Dendritic cell treated with granulocyte-macrophage colony-stimulating factor and Interleukin-4, amounts not matched to agents 40 ng/mL and 50 ng/mL, for 4 days (primary cell): ENCODE measurements around the gene FANK1.

Experiments
- H3K27ac Mint-ChIP-seq: one replicate; pipeline ENCODE4 v1.8.0; 2022; ENCODE audit warnings: mild to moderate bottlenecking, mixed read lengths
- H3K27me3 Mint-ChIP-seq: one replicate; pipeline ENCODE4 v1.8.0; 2022; ENCODE audit warnings: mild to moderate bottlenecking, mixed read lengths
- H3K36me3 Mint-ChIP-seq: one replicate; pipeline ENCODE4 v1.8.0; 2022; ENCODE audit warnings: low read depth, mixed read lengths
- H3K4me1 Mint-ChIP-seq: one replicate; pipeline ENCODE4 v1.8.0; 2022; ENCODE audit warnings: low read depth, mixed read lengths
- H3K4me3 Mint-ChIP-seq: one replicate; pipeline ENCODE4 v1.8.0; 2022; ENCODE audit warnings: mild to moderate bottlenecking, moderate library complexity, mixed read lengths
- H3K9me3 Mint-ChIP-seq: one replicate; pipeline ENCODE4 v1.8.0; 2022; ENCODE audit warnings: mixed read lengths
- intact Hi-C: fragments of 100-400 bp; cut with micrococcal nuclease; formaldehyde crosslinking; loops from one replicate; pipeline ENCODE4 v1.15.0; 2022

FANK1 gene

GRCh38 chr10:126017961-126018560, 121.7 kb downstream of the FANK1 start:
- Mint-ChIP-seq H3K27me3 (peaks cover 2% of the 10 kb centered on the region), H3K4me1 (peaks cover 9% of the 10 kb centered on the region), H3K27ac (no peak overlapping the region), H3K4me3 (no peak overlapping the region), H3K36me3 (no peaks in the 10 kb centered on the region), H3K9me3 (no peaks in the 10 kb centered on the region)
- intact Hi-C loops: no loop called here

GRCh38 chr10:126021833-126022500, 125.6 kb downstream of the FANK1 start:
- Mint-ChIP-seq H3K9me3 (no peaks in the 10 kb centered on the region), H3K4me1 (peaks cover 5% of the 10 kb centered on the region), H3K27me3 (peaks cover 12% of the 10 kb centered on the region), H3K4me3 (no peak overlapping the region), H3K27ac (no peak overlapping the region), H3K36me3 (no peaks in the 10 kb centered on the region)
- intact Hi-C loops: no loop called here

- Mint-ChIP-seq H3K27me3 (peaks cover 12% of the 10 kb centered on the region), H3K9me3 (peaks cover 7% of the 10 kb centered on the region), H3K4me1 (peaks cover 13% of the 10 kb centered on the region), H3K27ac (no peak overlapping the region), H3K36me3 (no peaks in the 10 kb centered on the region), H3K4me3 (no peak overlapping the region)
- intact Hi-C loops: no loop called here
Measured at GRCh38 chr10:126022841-126023240, 126.5 kb downstream of the FANK1 start.

- Mint-ChIP-seq H3K9me3 (peaks cover 27% of the 10 kb centered on the region), H3K27me3 (peaks cover 10% of the 10 kb centered on the region)
Measured at GRCh38 chr10:126027692-126028091, 131.3 kb downstream of the FANK1 start.

GRCh38 chr10:126029999-126030398, 133.6 kb downstream of the FANK1 start:
- peaks cover 13% of the 10 kb centered on the region for H3K4me1 Mint-ChIP-seq
- H3K36me3 Mint-ChIP-seq: peaks cover 12% of the 10 kb centered on the region
- H3K27me3 Mint-ChIP-seq: peaks cover 4% of the 10 kb centered on the region
- H3K9me3 Mint-ChIP-seq: peaks cover 36% of the 10 kb centered on the region
- intact Hi-C loops: no loop called here
- H3K4me3 Mint-ChIP-seq: no peak overlapping the region
- no peak overlapping the region for H3K27ac Mint-ChIP-seq

More at GRCh38 chr10:126027692-126028091, 131.3 kb downstream of the FANK1 start:
- peaks cover 18% of the 10 kb centered on the region for H3K4me1 Mint-ChIP-seq
- H3K27ac Mint-ChIP-seq: peak overlapping the region; percentile 33
- H3K4me3 Mint-ChIP-seq: no peak overlapping the region
- peaks cover 5% of the 10 kb centered on the region for H3K36me3 Mint-ChIP-seq
- intact Hi-C loops: no loop called here

GRCh38 chr10:126034586-126034985, 138.2 kb downstream of the FANK1 start:
- Mint-ChIP-seq H3K27ac (no peak overlapping the region), H3K9me3 (peaks cover 12% of the 10 kb centered on the region), H3K4me3 (no peak overlapping the region), H3K27me3 (no peaks in the 10 kb centered on the region), H3K4me1 (peaks cover 27% of the 10 kb centered on the region), H3K36me3 (peaks cover 7% of the 10 kb centered on the region)
- intact Hi-C loops: no loop called here

GRCh38 chr10:126036515-126036914, 140.2 kb downstream of the FANK1 start:
- peaks cover 9% of the 10 kb centered on the region for H3K9me3 Mint-ChIP-seq
- H3K36me3 Mint-ChIP-seq: peaks cover 7% of the 10 kb centered on the region
- intact Hi-C loops: no loop called here
- no peak overlapping the region for H3K4me3 Mint-ChIP-seq
- peaks cover 44% of the 10 kb centered on the region for H3K4me1 Mint-ChIP-seq
- peak overlapping the region; percentile 53 for H3K27ac Mint-ChIP-seq
- no peaks in the 10 kb centered on the region for H3K27me3 Mint-ChIP-seq

- intact Hi-C loops: no loop called here
- Mint-ChIP-seq H3K36me3 (peaks cover 7% of the 10 kb centered on the region), H3K4me1 (peaks cover 55% of the 10 kb centered on the region), H3K27me3 (no peaks in the 10 kb centered on the region), H3K9me3 (peaks cover 9% of the 10 kb centered on the region), H3K4me3 (no peak overlapping the region), H3K27ac (peak overlapping the region; percentile 53)
Measured at GRCh38 chr10:126037946-126038345, 141.6 kb downstream of the FANK1 start.

- Mint-ChIP-seq H3K36me3 (no peaks in the 10 kb centered on the region), H3K4me1 (peaks cover 56% of the 10 kb centered on the region), H3K27ac (peak overlapping the region; percentile 96), H3K27me3 (no peaks in the 10 kb centered on the region), H3K9me3 (no peaks in the 10 kb centered on the region), H3K4me3 (no peak overlapping the region)
- intact Hi-C loops: no loop called here
Measured at GRCh38 chr10:126041117-126041516, 144.8 kb downstream of the FANK1 start.

GRCh38 chr10:126041804-126042231, 145.5 kb downstream of the FANK1 start:
- Mint-ChIP-seq H3K27ac (peak overlapping the region; percentile 96), H3K4me3 (peak overlapping the region; percentile 51), H3K27me3 (no peaks in the 10 kb centered on the region), H3K36me3 (no peaks in the 10 kb centered on the region), H3K4me1 (peaks cover 49% of the 10 kb centered on the region), H3K9me3 (no peaks in the 10 kb centered on the region)
- intact Hi-C loops: loop anchor here (2.0 kb wide), 1 partner anchor 69 kb away; no protein-coding TSS in a partner anchor

- Mint-ChIP-seq H3K4me3 (peak overlapping the region; percentile 51), H3K27me3 (no peaks in the 10 kb centered on the region), H3K4me1 (peaks cover 44% of the 10 kb centered on the region), H3K9me3 (no peaks in the 10 kb centered on the region), H3K36me3 (no peaks in the 10 kb centered on the region), H3K27ac (peak overlapping the region; percentile 96)
- intact Hi-C loops: loop anchor here (2.0 kb wide), 1 partner anchor 68 kb away; no protein-coding TSS in a partner anchor
Measured at GRCh38 chr10:126042354-126042753, 146.0 kb downstream of the FANK1 start.

- peak overlapping the region; percentile 96 for H3K27ac Mint-ChIP-seq
Measured at GRCh38 chr10:126042906-126043305, 146.5 kb downstream of the FANK1 start.

GRCh38 chr10:126043389-126043788, 147.0 kb downstream of the FANK1 start:
- H3K36me3 Mint-ChIP-seq: no peaks in the 10 kb centered on the region
- no peak overlapping the region for H3K4me3 Mint-ChIP-seq
- peak overlapping the region; percentile 69 for H3K27ac Mint-ChIP-seq
- H3K4me1 Mint-ChIP-seq: peaks cover 48% of the 10 kb centered on the region
- no peaks in the 10 kb centered on the region for H3K27me3 Mint-ChIP-seq
- intact Hi-C loops: loop anchor here (2.0 kb wide), 1 partner anchor 67 kb away; no protein-coding TSS in a partner anchor
- no peaks in the 10 kb centered on the region for H3K9me3 Mint-ChIP-seq

More at GRCh38 chr10:126042906-126043305, 146.5 kb downstream of the FANK1 start:
- no peaks in the 10 kb centered on the region for H3K36me3 Mint-ChIP-seq
- H3K27me3 Mint-ChIP-seq: no peaks in the 10 kb centered on the region
- no peaks in the 10 kb centered on the region for H3K9me3 Mint-ChIP-seq
- no peak overlapping the region for H3K4me3 Mint-ChIP-seq
- peaks cover 43% of the 10 kb centered on the region for H3K4me1 Mint-ChIP-seq
- intact Hi-C loops: loop anchor here (2.0 kb wide), 1 partner anchor 68 kb away; no protein-coding TSS in a partner anchor

GRCh38 chr10:126045861-126046260, 149.5 kb downstream of the FANK1 start:
- Mint-ChIP-seq H3K9me3 (no peaks in the 10 kb centered on the region), H3K4me3 (no peak overlapping the region), H3K27me3 (peaks cover under 1% of the 10 kb centered on the region), H3K4me1 (peaks cover 56% of the 10 kb centered on the region), H3K36me3 (no peaks in the 10 kb centered on the region), H3K27ac (no peak overlapping the region)
- intact Hi-C loops: no loop called here
